GM12891 (cell line): ENCODE results near the gene ISG15.

Experiments used
- PAX5 ChIP-seq: IDR thresholded peaks from 2 replicates; pipeline ENCODE4 v1.6.1; 2011; ENCODE audit warnings: low read length, moderate library complexity, mild to moderate bottlenecking; ENCODE audit not compliant: insufficient read depth, severe bottlenecking
- POLR2A ChIP-seq: IDR thresholded peaks from 2 replicates; pipeline ENCODE4 v1.6.1; 2011; ENCODE audit warnings: low read depth, low read length, control low read depth
- POLR2AphosphoS5 ChIP-seq: IDR thresholded peaks from 2 replicates; pipeline ENCODE4 v1.6.1; 2011; ENCODE audit warnings: low read depth, low read length, control low read depth
- SPI1 ChIP-seq: IDR thresholded peaks from 2 replicates; pipeline ENCODE4 v1.6.1; 2011; ENCODE audit warnings: low read depth, low read length, control low read depth
- TAF1 ChIP-seq: IDR thresholded peaks from 2 replicates; pipeline ENCODE4 v1.6.1; 2011; ENCODE audit warnings: low read depth, low read length, control low read depth

DNA sequence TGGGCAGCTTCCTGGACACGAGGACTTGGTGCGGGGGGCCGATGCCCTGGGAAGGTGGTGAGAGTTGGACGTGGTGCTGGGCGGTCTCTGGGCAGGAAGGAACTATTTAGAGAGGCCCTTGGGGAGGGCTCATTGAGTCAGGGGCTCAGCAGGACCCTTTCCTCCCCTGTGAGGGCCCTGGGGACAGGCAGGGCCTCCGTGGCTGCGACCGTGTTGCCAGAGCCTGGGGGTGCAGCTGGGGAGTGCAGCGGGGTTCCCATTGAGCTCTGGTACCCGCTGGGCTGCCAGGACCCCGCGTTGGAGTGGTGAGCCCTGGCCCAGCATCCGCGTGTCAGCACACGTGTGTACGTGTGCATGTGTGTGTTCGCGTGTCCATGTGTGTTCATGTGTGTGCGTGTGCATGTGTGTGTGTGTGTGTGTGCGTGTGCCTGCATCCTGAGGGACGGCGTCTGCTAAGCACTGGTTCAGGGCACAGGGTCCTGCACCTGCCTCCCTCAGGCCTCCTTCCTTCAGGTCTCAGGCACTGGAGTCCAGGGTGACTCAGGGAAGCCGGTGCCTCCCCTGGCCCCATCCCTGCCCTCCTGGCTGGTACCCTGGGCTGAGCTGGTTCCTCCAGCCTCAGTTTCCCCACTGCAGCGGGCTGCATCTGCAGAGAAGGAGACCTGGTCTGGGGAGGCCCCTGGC, 50.1 kb downstream of the ISG15 start:
- TF ChIP-seq PAX5: no peak
- no peak for TF ChIP-seq SPI1
- TF ChIP-seq POLR2A: no peak
- no peak for TF ChIP-seq TAF1
- TF ChIP-seq POLR2AphosphoS5: no peak; the same call in 1 of the 2 replicates
